Nucleus accumbens (tissue), 56 donors: Measurements from ENCODE around the gene SPINT2.

Experiments used
- DNase-seq, 56 donors: peaks; one replicate each; lab custom pipeline; 2025; lab: John Stamatoyannopoulos, UW

SPINT2 gene

GRCh38 chr19:38289955-38290354 lies 25.6 kb downstream of the SPINT2 start:
- peak in 10 of 56 donors; percentile 4 to 51 (median 22) for DNase-seq

GRCh38 chr19:38290631-38291147 lies 26.3 kb downstream of the SPINT2 start:
- no peak for DNase-seq

- no peak for DNase-seq
Measured at GRCh38 chr19:38291855-38292254, 27.5 kb downstream of the SPINT2 start.

- no peak for DNase-seq
Measured at GRCh38 chr19:38293281-38293680, 28.9 kb downstream of the SPINT2 start.

- DNase-seq, result peak in 25 of 56 donors; percentile 4 to 65 (median 24)
Measured at GRCh38 chr19:38294090-38294489, 29.7 kb downstream of the SPINT2 start.

- no peak for DNase-seq
Measured at GRCh38 chr19:38298821-38299680, 34.7 kb downstream of the SPINT2 start.

- no peak for DNase-seq
Measured at GRCh38 chr19:38303517-38304351, 39.4 kb downstream of the SPINT2 start, which contains the start of gene C19orf33. TSS of gene C19orf33 (plus strand) at chr19:38304251. CDS start at chr19:38304262, 11 bp downstream.

- no peak for DNase-seq
Measured at GRCh38 chr19:38304352-38304865, 40.0 kb downstream of the SPINT2 start.

- DNase-seq, result no peak
Measured at GRCh38 chr19:38304866-38305429, 40.6 kb downstream of the SPINT2 start.

GRCh38 chr19:38306236-38306635 lies 41.9 kb downstream of the SPINT2 start:
- DNase-seq, result no peak

GRCh38 chr19:38307076-38307475 lies 42.7 kb downstream of the SPINT2 start:
- no peak for DNase-seq

- DNase-seq, result no peak
Measured at GRCh38 chr19:38307597-38307996, 43.2 kb downstream of the SPINT2 start.

- DNase-seq, result no peak
Measured at GRCh38 chr19:38308006-38308766, 43.8 kb downstream of the SPINT2 start.

GRCh38 chr19:38308926-38309614 lies 44.7 kb downstream of the SPINT2 start:
- DNase-seq, result no peak

GRCh38 chr19:38309615-38310278 lies 45.4 kb downstream of the SPINT2 start:
- no peak for DNase-seq

GRCh38 chr19:38310279-38310670 lies 45.9 kb downstream of the SPINT2 start:
- no peak for DNase-seq

GRCh38 chr19:38310986-38311385 lies 46.6 kb downstream of the SPINT2 start:
- DNase-seq, result no peak

- DNase-seq, result peak; percentile 79 to 99 (median 96)
Measured at GRCh38 chr19:38315657-38316476, 51.5 kb downstream of the SPINT2 start, which contains the start of gene YIF1B. TSS of gene YIF1B (minus strand) at chr19:38315947. CDS start at chr19:38315917, 30 bp downstream.
